Measurements from ENCODE around the gene MRE11.

The MRE11 gene

GRCh38 chr11:94455861-94456260 lies 37.8 kb downstream of the MRE11 start:
- H3K9me3 ChIP-seq: no peaks in the 10 kb centered on the region

GRCh38 chr11:94454301-94454700 lies 39.3 kb downstream of the MRE11 start:
- no peak for TF ChIP-seq CTCF (IDR thresholded peaks at IDR 0.05)
- Histone ChIP-seq H3K9me3 (no peaks in the 10 kb centered on the region), H3K36me3 (peaks cover 8 to 21% (median 19%) of the 10 kb centered on the region in 3 donors), H3K27ac (no peak overlapping the region), H3K4me1 (no peaks in the 10 kb centered on the region), H3K27me3 (no peaks in the 10 kb centered on the region), H3K4me3 (no peak overlapping the region)
- DNase-seq: no peak
- intact Hi-C loops (cut with DNase I; ENCODE audit: low total_unique reads): no loop called here

More at GRCh38 chr11:94455861-94456260, 37.8 kb downstream of the MRE11 start:
- Histone ChIP-seq H3K27ac (no peak overlapping the region), H3K4me1 (no peaks in the 10 kb centered on the region), H3K27me3 (no peaks in the 10 kb centered on the region), H3K4me3 (no peak overlapping the region), H3K36me3 (peaks cover 18 to 35% (median 29%) of the 10 kb centered on the region in 3 donors)
- no peak for DNase-seq
- intact Hi-C loops (cut with DNase I; ENCODE audit: low total_unique reads): no loop called here
- no peak for TF ChIP-seq CTCF (IDR thresholded peaks at IDR 0.05)

- no peak for DNase-seq
- intact Hi-C loops (cut with DNase I; ENCODE audit: low total_unique reads): no loop called here
- Histone ChIP-seq H3K36me3 (peaks cover 3 to 25% (median 13%) of the 10 kb centered on the region in 3 donors), H3K4me3 (no peak overlapping the region), H3K4me1 (no peaks in the 10 kb centered on the region), H3K27ac (no peak overlapping the region), H3K27me3 (no peaks in the 10 kb centered on the region), H3K9me3 (no peaks in the 10 kb centered on the region)
- TF ChIP-seq CTCF (IDR thresholded peaks at IDR 0.05): no peak
Observed at GRCh38 chr11:94452988-94453387, 40.7 kb downstream of the MRE11 start.

- intact Hi-C loops (cut with DNase I; ENCODE audit: low total_unique reads): no loop called here
- DNase-seq: no peak
- Histone ChIP-seq H3K27ac (no peak overlapping the region), H3K9me3 (no peaks in the 10 kb centered on the region), H3K27me3 (no peaks in the 10 kb centered on the region), H3K4me1 (no peaks in the 10 kb centered on the region), H3K4me3 (no peak overlapping the region), H3K36me3 (peaks cover 27 to 29% (median 28%) of the 10 kb centered on the region in 3 donors)
- TF ChIP-seq CTCF (IDR thresholded peaks at IDR 0.05): no peak
Observed at GRCh38 chr11:94450048-94450447, 43.6 kb downstream of the MRE11 start.

GRCh38 chr11:94449437-94449836 lies 44.2 kb downstream of the MRE11 start:
- no peak overlapping the region for H3K27ac ChIP-seq
- no peaks in the 10 kb centered on the region for H3K4me1 ChIP-seq
- TF ChIP-seq CTCF (IDR thresholded peaks at IDR 0.05): no peak
- H3K4me3 ChIP-seq: no peak overlapping the region
- DNase-seq: no peak
- no peaks in the 10 kb centered on the region for H3K27me3 ChIP-seq
- intact Hi-C loops (cut with DNase I; ENCODE audit: low total_unique reads): no loop called here
- H3K36me3 ChIP-seq: peaks cover 30 to 35% (median 33%) of the 10 kb centered on the region in 3 donors
- no peaks in the 10 kb centered on the region for H3K9me3 ChIP-seq

- Histone ChIP-seq H3K4me1 (no peaks in the 10 kb centered on the region), H3K36me3 (peaks cover 30 to 37% (median 37%) of the 10 kb centered on the region in 3 donors), H3K4me3 (no peak overlapping the region), H3K9me3 (no peaks in the 10 kb centered on the region), H3K27me3 (no peaks in the 10 kb centered on the region), H3K27ac (no peak overlapping the region)
- intact Hi-C loops (cut with DNase I; ENCODE audit: low total_unique reads): no loop called here
- no peak for DNase-seq
- TF ChIP-seq CTCF (IDR thresholded peaks at IDR 0.05): no peak
Observed at GRCh38 chr11:94449029-94449428, 44.6 kb downstream of the MRE11 start.
